GM23248 (cell line): ENCODE data around the gene ALG13. TPM values are rescaled to one million over a fixed set of nuclear protein-coding genes. Genes with fewer than 3 reads are reported as not detected.
A peak's percentile ranks its signal among the peaks of the same experiment; 100 is the strongest.

Experiments used
- DNase-seq: peaks from one replicate; pipeline ENCODE4 v3.0.0-alpha.2; 2015
- H2AFZ ChIP-seq: fragments of 200-600 bp; sonication (generic); 2 replicates; pipeline ENCODE4 v1.6.1; 2016; ENCODE audit warnings: antibody characterized with exemption
- H3F3A ChIP-seq: fragments of 200-600 bp; sonication (generic); 2 replicates; pipeline ENCODE4 v1.6.1; 2016; ENCODE audit warnings: mild to moderate bottlenecking, antibody characterized with exemption, mixed run types; ENCODE audit not compliant: insufficient read depth
- H3K27ac ChIP-seq: fragments of 200-600 bp; sonication (generic); 2 replicates; pipeline ENCODE4 v1.5.1; 2016; ENCODE audit warnings: mild to moderate bottlenecking
- H3K27me3 ChIP-seq: fragments of 200-600 bp; sonication (generic); replicated peaks from 2 replicates; pipeline ENCODE4 v1.6.1; 2016; ENCODE audit warnings: mild to moderate bottlenecking; ENCODE audit not compliant: insufficient read depth
- H3K36me3 ChIP-seq: fragments of 200-600 bp; sonication (generic); 2 replicates; pipeline ENCODE4 v1.6.1; 2016; ENCODE audit warnings: low read depth, mild to moderate bottlenecking
- H3K4me1 ChIP-seq: fragments of 200-600 bp; sonication (generic); 2 replicates; pipeline ENCODE4 v1.6.1; 2016; ENCODE audit warnings: mild to moderate bottlenecking; ENCODE audit not compliant: insufficient read depth
- H3K4me2 ChIP-seq: fragments of 200-600 bp; sonication (generic); one replicate; pipeline ENCODE4 v1.6.1; 2016; ENCODE audit warnings: mild to moderate bottlenecking; ENCODE audit not compliant: unreplicated experiment
- H3K4me3 ChIP-seq: fragments of 200-600 bp; sonication (generic); 2 replicates; pipeline ENCODE4 v1.5.1; 2016; ENCODE audit warnings: mild to moderate bottlenecking
- H3K79me2 ChIP-seq: fragments of 200-600 bp; sonication (generic); 2 replicates; pipeline ENCODE4 v1.6.1; 2016; ENCODE audit warnings: mild to moderate bottlenecking; ENCODE audit not compliant: insufficient read depth
- H3K9ac ChIP-seq: fragments of 200-600 bp; sonication (generic); 2 replicates; pipeline ENCODE4 v1.6.1; 2016; ENCODE audit warnings: mild to moderate bottlenecking
- H3K9me2 ChIP-seq: fragments of 200-600 bp; sonication (generic); 2 replicates; pipeline ENCODE4 v1.6.1; 2016; ENCODE audit warnings: mixed run types, mild to moderate bottlenecking, moderate library complexity; ENCODE audit not compliant: insufficient read depth
- H3K9me3 ChIP-seq: fragments of 200-600 bp; sonication (generic); one replicate; pipeline ENCODE4 v1.6.1; 2017; ENCODE audit warnings: low read depth
- H4K20me1 ChIP-seq: fragments of 200-600 bp; sonication (generic); 2 replicates; pipeline ENCODE4 v1.6.0; 2016; ENCODE audit not compliant: insufficient read depth
- EZH2 ChIP-seq: fragments of 200-600 bp; sonication (generic); IDR thresholded peaks from 2 replicates; pipeline ENCODE4 v1.6.1; 2018; ENCODE audit warnings: antibody characterized with exemption, mild to moderate bottlenecking; ENCODE audit not compliant: insufficient read depth, poor library complexity, severe bottlenecking
- EZH2phosphoT487 ChIP-seq: fragments of 200-600 bp; sonication (generic); IDR thresholded peaks from 2 replicates; pipeline ENCODE4 v1.6.1; 2018; ENCODE audit warnings: antibody characterized with exemption, moderate library complexity, mild to moderate bottlenecking, low read depth; ENCODE audit not compliant: insufficient read depth
- WGBS, 2 experiments: methylation state at CpG; one replicate each; pipeline ENCODE4 v1.1.6; 2015 to 2017; ENCODE audit warnings: low lambda C conversion rate in 2 of 2, low coverage in 1 of 2; ENCODE audit errors: missing lambda C conversion rate in 2 of 2; 5-methylcytosine and 5-hydroxymethylcytosine counted together
- in situ Hi-C: fragments of 300-500 bp; cut with MboI; formaldehyde crosslinking; loops from 2 replicates; pipeline ENCODE4 v1.15.0; 2020
- polyA plus RNA-seq: library from polyadenylated mRNA; unstranded; fragments of >200 nt; fragmentation: Nextera tagmentation; extraction: Ambion mirVana; gene quantifications from 2 replicates; pipeline ENCODE4 v1.2.1, GENCODE V29; 2016
- total RNA-seq: library from RNA; depleted of rRNA; stranded (reverse); fragments of >200 nt; shearing (Covaris generic); gene quantifications from 2 replicates; pipeline ENCODE4 v1.2.3, GENCODE V29; 2014

ALG13 gene
- total and polyA plus RNA-seq, 2 experiments from 2014 or later, result 32.3 to 34.4 TPM

- no peak for DNase-seq
- Histone ChIP-seq H3K4me1 (no peaks in the 10 kb centered on the region), H3F3A (no peaks in the 10 kb centered on the region), H3K79me2 (no peaks in the 10 kb centered on the region), H3K9ac (no peak overlapping the region), H3K4me3 (no peak overlapping the region), H3K4me2 (no peak overlapping the region), H3K27ac (no peak overlapping the region), H3K9me3 (no peaks in the 10 kb centered on the region), H4K20me1 (no peaks in the 10 kb centered on the region), H3K27me3 (no peaks in the 10 kb centered on the region), H2AFZ (no peak overlapping the region), H3K36me3 (no peaks in the 10 kb centered on the region), H3K9me2 (no peaks in the 10 kb centered on the region)
- 0 to 6% methylated on average over 3 of the region's 3 CpGs for WGBS, 2 experiments
- TF ChIP-seq EZH2phosphoT487, result no peak
- TF ChIP-seq EZH2, result no peak
- in situ Hi-C loops, result no loop called here
Measured at GRCh38 chrX:111652719-111653118, 28.3 kb upstream of the ALG13 start.

GRCh38 chrX:111661241-111661640 lies 19.7 kb upstream of the ALG13 start:
- Histone ChIP-seq H3K4me2 (no peak overlapping the region), H3K36me3 (no peaks in the 10 kb centered on the region), H3K27me3 (no peaks in the 10 kb centered on the region), H3K9ac (no peak overlapping the region), H3K4me3 (no peak overlapping the region), H3K4me1 (no peaks in the 10 kb centered on the region), H4K20me1 (no peaks in the 10 kb centered on the region), H2AFZ (no peak overlapping the region), H3K9me3 (no peaks in the 10 kb centered on the region), H3K27ac (no peak overlapping the region), H3K9me2 (no peaks in the 10 kb centered on the region), H3F3A (no peaks in the 10 kb centered on the region), H3K79me2 (no peaks in the 10 kb centered on the region)
- WGBS, 2 experiments, result 69 to 80% methylated on average over 1 of the region's 1 CpG
- in situ Hi-C loops, result no loop called here
- DNase-seq, result no peak
- TF ChIP-seq EZH2 (no peak), EZH2phosphoT487 (no peak)

GRCh38 chrX:111662292-111662691 lies 18.7 kb upstream of the ALG13 start:
- H3F3A ChIP-seq, result no peaks in the 10 kb centered on the region
- H3K9me3 ChIP-seq, result no peaks in the 10 kb centered on the region
- no peak for DNase-seq
- no peak for TF ChIP-seq EZH2phosphoT487
- TF ChIP-seq EZH2, result no peak
- no peaks in the 10 kb centered on the region for H3K27me3 ChIP-seq
- H3K27ac ChIP-seq, result no peak overlapping the region
- H3K9me2 ChIP-seq, result no peaks in the 10 kb centered on the region
- no peak overlapping the region for H2AFZ ChIP-seq
- no peaks in the 10 kb centered on the region for H3K79me2 ChIP-seq
- H3K9ac ChIP-seq, result no peak overlapping the region
- H3K4me3 ChIP-seq, result no peak overlapping the region
- no peaks in the 10 kb centered on the region for H3K36me3 ChIP-seq
- H3K4me1 ChIP-seq, result no peaks in the 10 kb centered on the region
- in situ Hi-C loops, result no loop called here
- no peaks in the 10 kb centered on the region for H4K20me1 ChIP-seq
- 31 to 35% methylated on average over 3 of the region's 3 CpGs for WGBS, 2 experiments
- H3K4me2 ChIP-seq, result no peak overlapping the region

GRCh38 chrX:111671668-111672067 lies 9.3 kb upstream of the ALG13 start:
- Histone ChIP-seq H3K79me2 (no peaks in the 10 kb centered on the region), H3K36me3 (no peaks in the 10 kb centered on the region), H3F3A (no peaks in the 10 kb centered on the region), H3K9me2 (no peaks in the 10 kb centered on the region), H3K4me2 (peak overlapping the region; percentile 35), H3K9me3 (no peaks in the 10 kb centered on the region), H3K27ac (no peak overlapping the region), H3K9ac (no peak overlapping the region), H4K20me1 (no peaks in the 10 kb centered on the region), H3K4me1 (no peaks in the 10 kb centered on the region), H3K4me3 (no peak overlapping the region), H2AFZ (peak overlapping the region; percentile 77), H3K27me3 (no peaks in the 10 kb centered on the region)
- TF ChIP-seq EZH2, result no peak
- no peak for TF ChIP-seq EZH2phosphoT487
- 8 to 10% methylated on average over 6 to 7 of the region's 7 CpGs for WGBS, 2 experiments
- in situ Hi-C loops, result no loop called here
- peak; percentile 20 for DNase-seq

DNA sequence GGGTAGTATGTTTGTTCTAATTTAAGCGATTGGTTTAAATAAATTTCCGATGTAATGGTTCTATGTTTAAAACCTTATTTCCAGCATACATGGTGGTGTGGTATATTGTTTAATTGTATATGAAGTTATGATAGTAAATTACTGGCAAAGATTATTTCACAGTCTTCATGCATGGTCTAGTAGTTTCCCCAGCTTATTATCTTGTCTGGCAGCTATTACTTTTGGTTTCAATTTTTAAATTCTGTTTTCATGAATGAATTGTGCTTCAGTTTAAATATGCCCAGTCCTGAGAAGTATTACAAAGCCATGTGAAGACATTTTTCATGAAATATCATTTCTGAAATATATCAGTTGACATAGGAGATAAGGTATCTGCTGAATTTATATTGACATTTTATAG lies 6.3 kb downstream of the ALG13 start:
- DNase-seq, result no peak
- WGBS, 2 experiments, result 98 to 100% methylated on average over 2 of the region's 2 CpGs
- no peaks in the 10 kb centered on the region for H3K9me2 ChIP-seq
- no peak for TF ChIP-seq EZH2
- TF ChIP-seq EZH2phosphoT487, result no peak
- no peaks in the 10 kb centered on the region; the same call in 1 of the 2 replicates for H4K20me1 ChIP-seq
- no peak overlapping the region for H3K9ac ChIP-seq
- H3K27me3 ChIP-seq, result no peaks in the 10 kb centered on the region
- no peak overlapping the region for H2AFZ ChIP-seq
- H3K4me1 ChIP-seq, result no peaks in the 10 kb centered on the region; the same call in 1 of the 2 replicates
- peaks cover 46% of the 10 kb centered on the region for H3K36me3 ChIP-seq
- H3F3A ChIP-seq, result no peaks in the 10 kb centered on the region
- no peak overlapping the region for H3K27ac ChIP-seq
- no peaks in the 10 kb centered on the region for H3K9me3 ChIP-seq
- H3K79me2 ChIP-seq, result peaks cover 29% of the 10 kb centered on the region
- in situ Hi-C loops, result no loop called here
- H3K4me2 ChIP-seq, result no peak overlapping the region
- no peak overlapping the region for H3K4me3 ChIP-seq
